ENCODE results near the gene ZNF468. TPM values are rescaled to one million over a fixed set of nuclear protein-coding genes. Genes with fewer than 3 reads are reported as not detected.
"Not testable (repeated sequence)": the region's sequence is repeated elsewhere in the genome, so short reads cannot be mapped to it uniquely, and the experiment has no call there.

Gene ZNF468
- total RNA-seq, 1 experiment from 2014 or later, result 34.7 TPM

DNA sequence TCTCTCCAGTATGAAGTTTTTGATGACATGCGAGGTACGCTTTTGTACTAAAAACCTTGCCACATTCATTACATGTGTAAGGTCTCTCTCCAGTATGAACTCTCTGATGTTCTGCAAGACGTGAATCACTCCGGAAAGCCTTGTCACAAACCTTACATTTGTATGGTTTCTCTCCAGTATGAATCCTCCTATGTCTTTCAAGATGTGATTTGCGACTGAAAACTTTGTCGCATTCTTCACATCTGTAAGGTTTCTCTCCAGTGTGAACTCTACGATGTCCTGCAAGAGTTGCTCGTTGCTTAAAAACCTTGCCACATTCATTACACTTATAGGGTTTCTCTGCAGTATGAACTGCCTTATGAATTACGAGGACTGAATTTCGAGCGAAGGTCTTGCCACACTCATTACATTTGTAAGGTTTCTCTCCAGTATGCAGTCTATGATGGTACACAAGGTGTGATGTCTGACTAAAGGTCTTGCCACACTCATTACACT lies 23.5 kb upstream of the ZNF468 start:
- peaks cover 12 to 28% of the 10 kb centered on the region in 2 experiments; a peak in 4 of 5 replicates for H3K9me3 Mint-ChIP-seq

GRCh38 chr19:52872996-52873395 lies 15.6 kb upstream of the ZNF468 start:
- not testable (repeated sequence) for H3K4ac ChIP-seq (ENCODE audit: low read depth, low read length); H3K27me3 Mint-ChIP-seq (ENCODE audit: low read depth); H2AFZ ChIP-seq (ENCODE audit: low read length); H4K5ac ChIP-seq (ENCODE audit: insufficient read length, low read depth, low read length); H3K14ac ChIP-seq (ENCODE audit: insufficient read depth, low read length); H3K23ac ChIP-seq (ENCODE audit: insufficient read length, low read depth, low read length); H3K4me3 Mint-ChIP-seq; H2BK15ac ChIP-seq (ENCODE audit: low read depth, low read length); H3K9me3 Mint-ChIP-seq; H3K56ac ChIP-seq (ENCODE audit: insufficient read length, low read depth, low read length); H3K18ac ChIP-seq (ENCODE audit: insufficient read length, low read depth, low read length); H3K4me2 ChIP-seq (ENCODE audit: insufficient read depth, insufficient read length, low read length); H2BK20ac ChIP-seq (ENCODE audit: low read depth, low read length, poor library complexity, severe bottlenecking); H3K9me3 ChIP-seq (ENCODE audit: control insufficient read depth, low read depth, low read length); H3K4me1 Mint-ChIP-seq; H3K79me2 ChIP-seq (ENCODE audit: insufficient read depth, low read length); H4K8ac ChIP-seq (replicated peaks; ENCODE audit: insufficient read length, low read depth, low read length); H2BK120ac ChIP-seq (ENCODE audit: low read depth, low read length, poor library complexity, severe bottlenecking); H3K4me1 ChIP-seq (ENCODE audit: insufficient read depth, low read length); H3K79me1 ChIP-seq (ENCODE audit: insufficient read depth, low read depth, low read length, poor library complexity, severe bottlenecking); H2BK12ac ChIP-seq (ENCODE audit: insufficient read length, low read depth, low read length); H3T11ph ChIP-seq (ENCODE audit: low read length); H3K23me2 ChIP-seq (ENCODE audit: insufficient read length, low read depth, low read length, poor library complexity, severe bottlenecking); H3K27me3 ChIP-seq (ENCODE audit: insufficient read depth, low read length); H2AK5ac ChIP-seq (ENCODE audit: insufficient read length, low read length); H4K91ac ChIP-seq (ENCODE audit: insufficient read length, low read depth, low read length); H3K9ac ChIP-seq (ENCODE audit: extremely low read depth, insufficient read length, low read length); DNase-seq; H4K20me1 ChIP-seq (ENCODE audit: control insufficient read depth, insufficient read depth, insufficient read length); H3K27ac Mint-ChIP-seq; H3K27ac ChIP-seq (ENCODE audit: insufficient read length, low read depth, low read length); H2BK5ac ChIP-seq (ENCODE audit: insufficient read length, low read length)
- no CpG with 5 or more reads among the region's 6 CpGs for WGBS (ENCODE audit: extremely low coverage, insufficient read length, low lambda C conversion rate)
- peaks cover 0 to 10% (median 9%) of the 10 kb centered on the region in 3 experiments; a peak in 5 of 7 replicates for H3K36me3 Mint-ChIP-seq (ENCODE audit: insufficient read depth in 1 of 3, low read depth in 3 of 3)

More for the DNA sequence above, 23.5 kb upstream of the ZNF468 start:
- peaks cover 21% of the 10 kb centered on the region for H3K9me3 ChIP-seq (ENCODE audit: control insufficient read depth, low read depth, low read length)
- H3K9ac ChIP-seq (ENCODE audit: extremely low read depth, insufficient read length, low read length), result no peak overlapping the region
- no peak overlapping the region for H2BK15ac ChIP-seq (ENCODE audit: low read depth, low read length)
- no peak overlapping the region for H3K14ac ChIP-seq (ENCODE audit: insufficient read depth, low read length)
- TF ChIP-seq, protein P1, sequence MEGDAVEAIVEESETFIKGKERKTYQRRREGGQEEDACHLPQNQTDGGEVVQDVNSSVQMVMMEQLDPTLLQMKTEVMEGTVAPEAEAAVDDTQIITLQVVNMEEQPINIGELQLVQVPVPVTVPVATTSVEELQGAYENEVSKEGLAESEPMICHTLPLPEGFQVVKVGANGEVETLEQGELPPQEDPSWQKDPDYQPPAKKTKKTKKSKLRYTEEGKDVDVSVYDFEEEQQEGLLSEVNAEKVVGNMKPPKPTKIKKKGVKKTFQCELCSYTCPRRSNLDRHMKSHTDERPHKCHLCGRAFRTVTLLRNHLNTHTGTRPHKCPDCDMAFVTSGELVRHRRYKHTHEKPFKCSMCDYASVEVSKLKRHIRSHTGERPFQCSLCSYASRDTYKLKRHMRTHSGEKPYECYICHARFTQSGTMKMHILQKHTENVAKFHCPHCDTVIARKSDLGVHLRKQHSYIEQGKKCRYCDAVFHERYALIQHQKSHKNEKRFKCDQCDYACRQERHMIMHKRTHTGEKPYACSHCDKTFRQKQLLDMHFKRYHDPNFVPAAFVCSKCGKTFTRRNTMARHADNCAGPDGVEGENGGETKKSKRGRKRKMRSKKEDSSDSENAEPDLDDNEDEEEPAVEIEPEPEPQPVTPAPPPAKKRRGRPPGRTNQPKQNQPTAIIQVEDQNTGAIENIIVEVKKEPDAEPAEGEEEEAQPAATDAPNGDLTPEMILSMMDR (conservative IDR thresholded peaks at IDR 0.05), result no peak
- H3K4ac ChIP-seq (ENCODE audit: low read depth, low read length), result no peak overlapping the region
- H3K79me1 ChIP-seq (ENCODE audit: insufficient read depth, low read depth, low read length, poor library complexity, severe bottlenecking), result no peaks in the 10 kb centered on the region
- no peak overlapping the region for H3K56ac ChIP-seq (ENCODE audit: insufficient read length, low read depth, low read length)
- Mint-ChIP-seq H3K4me1 (no peaks in the 10 kb centered on the region), H3K36me3 (ENCODE audit: insufficient read depth in 1 of 3, low read depth in 3 of 3) (peaks cover 65 to 81% (median 79%) of the 10 kb centered on the region in 3 experiments), H3K27me3 (ENCODE audit: low read depth) (no peaks in the 10 kb centered on the region), H3K27ac (no peak overlapping the region), H3K4me3 (no peak overlapping the region)
- no peak overlapping the region for H2BK20ac ChIP-seq (ENCODE audit: low read depth, low read length, poor library complexity, severe bottlenecking)
- no peak overlapping the region for H3K27ac ChIP-seq (ENCODE audit: insufficient read length, low read depth, low read length)
- no peak overlapping the region for H3K23ac ChIP-seq (ENCODE audit: insufficient read length, low read depth, low read length)
- no peak overlapping the region for H2BK5ac ChIP-seq (ENCODE audit: insufficient read length, low read length)
- no peak overlapping the region for H2AFZ ChIP-seq (ENCODE audit: low read length)
- H4K8ac ChIP-seq (replicated peaks; ENCODE audit: insufficient read length, low read depth, low read length), result no peak overlapping the region
- no peaks in the 10 kb centered on the region for H3K23me2 ChIP-seq (ENCODE audit: insufficient read length, low read depth, low read length, poor library complexity, severe bottlenecking)
- H4K20me1 ChIP-seq (ENCODE audit: control insufficient read depth, insufficient read depth, insufficient read length), result no peaks in the 10 kb centered on the region
- H2BK12ac ChIP-seq (ENCODE audit: insufficient read length, low read depth, low read length), result no peak overlapping the region
- no peak overlapping the region for H3K18ac ChIP-seq (ENCODE audit: insufficient read length, low read depth, low read length)
- no CpG with 5 or more reads among the region's 11 CpGs for WGBS (ENCODE audit: extremely low coverage, insufficient read length, low lambda C conversion rate)
- H3K27me3 ChIP-seq (ENCODE audit: insufficient read depth, low read length), result no peaks in the 10 kb centered on the region
- no peaks in the 10 kb centered on the region for H3K4me1 ChIP-seq (ENCODE audit: insufficient read depth, low read length)
- H3T11ph ChIP-seq (ENCODE audit: low read length), result no peak overlapping the region
- no peaks in the 10 kb centered on the region for H3K79me2 ChIP-seq (ENCODE audit: insufficient read depth, low read length)
- no peak overlapping the region for H3K4me2 ChIP-seq (ENCODE audit: insufficient read depth, insufficient read length, low read length)
- H4K5ac ChIP-seq (ENCODE audit: insufficient read length, low read depth, low read length), result no peak overlapping the region
- no peak for DNase-seq
- no peak overlapping the region for H2BK120ac ChIP-seq (ENCODE audit: low read depth, low read length, poor library complexity, severe bottlenecking)
- H4K91ac ChIP-seq (ENCODE audit: insufficient read length, low read depth, low read length), result no peak overlapping the region
- no peak overlapping the region for H2AK5ac ChIP-seq (ENCODE audit: insufficient read length, low read length)
